Body of pancreas (tissue), 4 donors: ENCODE data around the gene CYTH1. TPM values are rescaled to one million over a fixed set of nuclear protein-coding genes. Genes with fewer than 3 reads are reported as not detected.

ENCODE experiments used
- ATAC-seq: fragments of 150-250 bp; one replicate; pipeline ENCODE4 v1.9.1; 2016
- DNase-seq, 4 donors: peaks; one replicate each; pipeline ENCODE4 v3.0.0-alpha.2; 2019
- H3K27ac ChIP-seq, 4 donors: fragments of 200-600 bp; sonication (generic); 1 replicate in 3 of 4; 2 replicates in 1 of 4; pipeline versions ENCODE4 v1.5.1 to v1.6.1; 2016 to 2019; ENCODE audit warnings: mild to moderate bottlenecking in 1 of 4, mixed read lengths in 1 of 4, moderate library complexity in 1 of 4
- H3K27me3 ChIP-seq, 2 donors: fragments of 200-600 bp; sonication (generic); one replicate each; pipeline ENCODE4 v1.6.0; 2016; ENCODE audit warnings: mild to moderate bottlenecking in 1 of 2
- H3K36me3 ChIP-seq, 2 donors: fragments of 200-600 bp; sonication (generic); replicated peaks in 1 of 2; 2 replicates each; pipeline ENCODE4 v1.5.1; 2016; ENCODE audit warnings: low read depth in 2 of 2; ENCODE audit not compliant: insufficient read depth in 1 of 2
- H3K4me1 ChIP-seq: fragments of 200-600 bp; sonication (generic); one replicate; pipeline ENCODE4 v1.6.0; 2016
- H3K4me3 ChIP-seq, 2 donors: fragments of 200-600 bp; sonication (generic); 1 replicate in 1 of 2; 2 replicates in 1 of 2; pipeline ENCODE4 v1.5.1; 2016 to 2019
- H3K9me3 ChIP-seq, 3 donors: fragments of 200-600 bp; sonication (generic); 1 replicate in 2 of 3; 2 replicates in 1 of 3; pipeline ENCODE4 v1.5.1; 2016
- CTCF ChIP-seq, 7 experiments: fragments of 450-650 bp in 4 of 7; fragments of 200-600 bp in 3 of 7; sonication (generic) in 3 of 7; IDR thresholded peaks; one replicate each; pipeline ENCODE4 v1.5.1; 2016 to 2019; ENCODE audit warnings: antibody characterized with exemption in 7 of 7
- POLR2A ChIP-seq, 3 donors: fragments of 450-650 bp; IDR thresholded peaks; one replicate each; pipeline ENCODE4 v1.6.1; 2016; ENCODE audit warnings: antibody characterized with exemption in 3 of 3, mild to moderate bottlenecking in 2 of 3
- WGBS, 2 donors: methylation state at CpG; one replicate each; pipeline ENCODE4 v1.1.5; 2017; 5-methylcytosine and 5-hydroxymethylcytosine counted together
- intact Hi-C: fragments of 100-400 bp; cut with DNase I; formaldehyde crosslinking; loops from one replicate; pipeline ENCODE4 v1.15.1; 2023
- total RNA-seq, 2 donors: library from RNA; depleted of rRNA; stranded (reverse); fragments of >200 nt; gene quantifications; one replicate each; pipeline ENCODE4 v1.1.0, GENCODE V29; 2016

The CYTH1 gene
- total RNA-seq, 2 donors from 2014 or later, result 32.2 to 60.6 TPM

GRCh38 chr17:78794864-78795640 is 13.0 kb upstream of the CYTH1 start:
- Histone ChIP-seq H3K4me3 (no peak overlapping the region), H3K4me1 (peaks cover 12% of the 10 kb centered on the region), H3K36me3 (peaks cover 6 to 13% of the 10 kb centered on the region in 2 donors), H3K27me3 (no peaks in the 10 kb centered on the region), H3K9me3 (no peaks in the 10 kb centered on the region), H3K27ac (no peak overlapping the region)
- intact Hi-C loops, result no loop called here
- DNase-seq, result no peak
- WGBS, 2 donors, result 88 to 97% methylated on average over 15 to 21 of the region's 22 CpGs
- ATAC-seq, result no peak
- no peak for TF ChIP-seq POLR2A (IDR thresholded peaks at IDR 0.05)
- TF ChIP-seq CTCF (IDR thresholded peaks at IDR 0.05), result no peak

GRCh38 chr17:78794399-78794798 is 12.3 kb upstream of the CYTH1 start:
- WGBS, 2 donors, result 88 to 91% methylated on average over 15 to 16 of the region's 16 CpGs
- TF ChIP-seq POLR2A (IDR thresholded peaks at IDR 0.05), result no peak
- TF ChIP-seq CTCF (IDR thresholded peaks at IDR 0.05), result no peak
- no peak overlapping the region for H3K4me3 ChIP-seq
- DNase-seq (no peak), ATAC-seq (no peak)
- H3K4me1 ChIP-seq, result peaks cover 19% of the 10 kb centered on the region
- no peak overlapping the region for H3K27ac ChIP-seq
- H3K36me3 ChIP-seq, result peaks cover 6 to 13% of the 10 kb centered on the region in 2 donors
- H3K27me3 ChIP-seq, result no peaks in the 10 kb centered on the region
- intact Hi-C loops, result no loop called here
- no peaks in the 10 kb centered on the region for H3K9me3 ChIP-seq

- H3K4me3 ChIP-seq, result no peak overlapping the region
- peaks cover 6 to 13% of the 10 kb centered on the region in 2 donors for H3K36me3 ChIP-seq
- no peaks in the 10 kb centered on the region for H3K27me3 ChIP-seq
- no peak for TF ChIP-seq CTCF (IDR thresholded peaks at IDR 0.05)
- no peak for TF ChIP-seq POLR2A (IDR thresholded peaks at IDR 0.05)
- intact Hi-C loops, result no loop called here
- DNase-seq, result no peak
- H3K4me1 ChIP-seq, result peaks cover 23% of the 10 kb centered on the region
- no peak for ATAC-seq
- 78 to 83% methylated on average over 6 of the region's 6 CpGs for WGBS, 2 donors
- no peaks in the 10 kb centered on the region for H3K9me3 ChIP-seq
- no peak overlapping the region for H3K27ac ChIP-seq
Measured at GRCh38 chr17:78793968-78794367, 11.9 kb upstream of the CYTH1 start.

DNA sequence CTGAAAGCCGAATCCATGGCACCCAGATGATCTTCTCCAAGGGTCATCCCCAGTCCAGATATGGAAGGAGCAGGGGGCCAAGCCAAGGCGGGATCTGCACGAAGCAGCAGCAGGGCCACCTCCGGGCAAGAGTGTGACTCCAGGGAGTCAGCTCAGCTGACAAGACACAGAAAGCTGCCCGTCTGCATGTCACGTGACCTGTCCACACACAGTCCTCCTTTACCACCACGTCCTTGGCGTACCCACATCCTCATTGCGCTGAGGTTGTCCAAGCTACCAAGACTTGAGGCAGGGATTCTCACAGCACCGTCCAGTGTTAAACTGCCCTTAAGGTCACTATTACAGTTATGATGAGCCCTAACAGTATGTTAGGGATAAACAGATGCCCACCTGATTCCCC is 11.3 kb upstream of the CYTH1 start:
- H3K36me3 ChIP-seq, result peaks cover 2 to 12% of the 10 kb centered on the region in 2 donors
- intact Hi-C loops, result no loop called here
- WGBS, 2 donors, result 86 to 87% methylated on average over 7 to 10 of the region's 10 CpGs

More for the DNA sequence above, 11.3 kb upstream of the CYTH1 start:
- H3K9me3 ChIP-seq, result no peaks in the 10 kb centered on the region
- H3K27me3 ChIP-seq, result no peaks in the 10 kb centered on the region
- no peak for DNase-seq
- no peak overlapping the region for H3K4me3 ChIP-seq
- peaks cover 29% of the 10 kb centered on the region for H3K4me1 ChIP-seq
- TF ChIP-seq CTCF (IDR thresholded peaks at IDR 0.05) (no peak), POLR2A (IDR thresholded peaks at IDR 0.05) (no peak)
- no peak for ATAC-seq
- no peak overlapping the region for H3K27ac ChIP-seq
